NCI-H526 treated with DMSO at 0.1 percent for 48 hours (cell line): ENCODE data around the gene COA7.
"Not testable (repeated sequence)": the region's sequence is repeated elsewhere in the genome, so short reads cannot be mapped to it uniquely, and the experiment has no call there.

Experiments used
- DNase-seq: peaks from one replicate; lab custom pipeline; 2025; lab: John Stamatoyannopoulos, UW

The COA7 gene

DNA sequence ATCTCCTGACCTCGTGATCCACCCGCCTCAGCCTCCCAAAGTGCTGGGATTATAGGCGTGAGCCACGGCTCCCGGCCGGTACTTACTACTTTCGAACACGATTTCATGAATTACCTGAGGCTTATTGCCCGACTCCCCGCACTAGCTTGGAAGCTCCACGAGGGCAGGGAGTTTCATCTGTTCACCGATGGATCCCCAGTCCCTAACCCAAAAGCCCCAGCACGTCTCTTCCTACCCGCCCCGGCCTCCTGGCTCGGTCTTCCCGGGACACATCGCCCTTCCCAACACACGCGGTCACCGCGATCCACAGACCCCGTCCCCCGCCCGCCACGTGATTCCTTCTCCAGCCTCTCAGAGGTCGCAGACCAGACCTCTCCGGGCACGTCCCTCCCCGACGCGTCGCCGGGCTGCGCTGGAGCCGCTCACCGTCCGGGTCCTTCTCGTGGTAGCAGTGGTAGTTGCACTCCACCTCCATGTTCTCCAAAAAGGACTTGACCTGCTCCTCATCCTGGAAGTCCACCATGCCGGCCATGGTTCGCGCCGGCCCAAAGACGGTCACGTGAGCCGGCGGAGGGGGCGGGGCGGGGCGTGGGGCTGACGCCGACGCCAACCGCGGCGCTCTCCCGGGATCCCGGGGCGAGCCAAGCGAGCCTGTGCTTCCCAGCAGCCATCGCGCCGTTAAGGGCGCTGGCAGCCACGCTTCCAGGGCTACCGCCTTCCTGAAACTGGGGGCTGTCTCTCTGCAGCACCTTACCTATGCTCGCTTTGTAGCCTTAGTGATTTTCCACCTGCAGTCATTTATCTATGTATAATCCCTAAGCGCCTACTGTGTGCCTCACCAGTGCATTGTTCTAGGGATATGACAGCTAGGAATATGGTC is at the start of gene COA7:
Gene COA7 (minus strand): TSS at position 553 of the 880 bp plus-strand sequence. CDS start 21 bp downstream, at position 532.
- peak; percentile 82 for DNase-seq

DNA sequence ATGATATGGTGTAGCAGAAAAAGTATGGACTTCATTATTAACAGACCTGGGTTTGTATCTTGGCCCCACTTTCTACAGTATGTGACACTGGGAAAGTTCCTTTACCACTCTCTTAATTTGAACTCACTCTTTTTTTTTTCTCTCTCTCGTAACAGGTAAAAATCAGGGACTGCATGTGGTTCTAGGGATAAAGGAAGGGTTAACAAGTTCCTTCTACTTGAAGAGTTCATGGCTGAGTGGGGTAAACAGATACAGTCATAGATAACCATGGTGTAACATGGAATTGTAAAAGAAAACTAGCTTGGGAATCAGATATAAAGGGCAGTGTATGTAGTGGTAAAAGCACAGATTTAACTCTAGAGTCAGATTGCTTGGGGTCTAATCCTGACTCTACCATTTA is 49.3 kb upstream of the COA7 start:
- DNase-seq = no peak

DNA sequence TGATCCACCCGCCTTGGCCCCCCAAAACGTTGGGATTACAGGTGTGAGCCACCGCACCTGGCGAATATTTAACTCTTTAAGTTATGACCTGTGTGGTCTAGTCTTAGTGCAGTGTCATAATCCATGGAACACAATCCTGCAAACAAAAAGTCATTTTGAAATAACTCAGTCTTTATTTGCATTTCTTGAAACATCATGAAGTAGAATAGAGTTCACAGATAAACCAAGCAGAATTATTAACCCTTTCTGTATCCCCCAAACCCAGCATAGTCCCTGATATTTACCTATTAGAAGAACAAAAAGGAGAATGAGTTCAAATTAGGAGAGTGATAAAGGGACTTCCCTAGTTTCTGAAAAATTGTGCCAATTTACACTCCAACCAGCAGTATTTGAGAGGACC is 48.0 kb upstream of the COA7 start:
- no peak for DNase-seq

DNA sequence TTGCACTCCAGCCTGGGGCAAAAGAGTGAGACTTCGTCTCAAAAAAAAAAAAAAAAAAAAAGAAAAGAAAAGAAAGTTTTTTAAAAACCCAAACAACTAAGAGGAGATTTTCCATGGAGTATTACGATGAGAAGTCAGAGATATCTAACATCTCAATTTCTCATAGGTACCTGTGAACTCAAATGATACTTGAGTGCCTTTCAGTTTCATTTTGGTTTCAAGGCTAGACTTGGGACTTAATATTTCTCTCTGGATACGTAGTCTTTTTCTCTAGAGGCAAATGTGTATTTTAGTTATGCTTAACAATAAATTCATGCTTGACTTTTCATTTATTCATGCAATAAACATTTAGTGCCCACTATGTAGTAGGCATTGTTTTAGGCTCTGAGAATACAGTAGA is 43.1 kb upstream of the COA7 start:
- no peak for DNase-seq

DNA sequence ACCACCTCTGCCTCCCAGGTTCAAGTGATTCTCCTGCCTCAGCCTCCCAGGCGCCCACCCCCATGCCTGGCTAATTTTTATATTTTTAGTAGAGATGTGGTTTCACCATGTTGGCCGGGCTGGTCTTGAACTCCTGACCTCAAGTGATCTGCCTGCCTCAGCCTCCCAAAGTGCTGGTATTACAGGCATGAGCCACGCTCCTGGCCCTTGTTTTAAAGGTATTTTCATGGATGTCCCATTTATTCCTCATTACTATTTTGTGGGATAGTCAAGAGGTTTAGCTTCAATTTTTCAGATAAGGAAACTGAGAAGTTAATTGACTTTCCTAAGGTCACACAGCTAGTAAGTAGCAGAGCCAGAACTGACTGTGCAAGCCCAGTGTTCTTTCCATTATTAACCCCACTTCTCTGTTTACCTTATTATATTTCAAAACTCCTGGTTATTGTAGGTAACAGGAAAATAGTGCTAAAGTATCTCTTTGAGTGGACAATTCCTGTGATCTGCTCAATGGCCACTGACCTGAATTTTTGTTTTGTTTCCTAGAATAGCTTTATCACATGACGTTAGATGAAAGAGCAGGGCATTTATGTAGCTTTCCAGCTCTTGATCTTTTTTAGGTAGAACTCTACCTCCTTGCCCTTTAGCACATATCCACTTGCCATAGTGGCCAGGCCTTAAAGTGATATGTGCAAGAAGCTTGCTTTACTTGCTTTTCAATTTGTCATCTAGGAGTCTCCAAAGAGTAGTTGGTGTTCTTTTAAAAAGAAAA is 41.7 kb upstream of the COA7 start:
- DNase-seq = no peak

DNA sequence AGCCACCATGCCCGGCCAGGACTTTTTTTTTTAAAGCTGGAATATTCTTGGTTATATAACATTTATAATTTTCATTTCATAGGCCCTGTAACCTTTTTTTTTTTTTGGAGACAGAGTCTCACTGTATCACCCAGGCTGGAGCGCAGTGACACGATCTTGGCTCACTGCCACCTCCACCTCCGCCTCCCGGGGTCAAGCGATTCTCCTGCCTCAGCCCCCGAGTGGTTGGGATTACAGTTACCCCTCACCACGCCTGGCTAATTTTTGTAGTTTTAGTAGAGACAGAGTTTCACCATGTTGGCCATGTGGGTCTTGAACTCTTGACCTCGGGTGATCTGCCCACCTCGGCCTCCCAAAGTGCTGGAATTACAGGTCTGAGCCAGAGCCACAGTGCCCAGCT is 40.7 kb upstream of the COA7 start:
- no peak for DNase-seq

DNA sequence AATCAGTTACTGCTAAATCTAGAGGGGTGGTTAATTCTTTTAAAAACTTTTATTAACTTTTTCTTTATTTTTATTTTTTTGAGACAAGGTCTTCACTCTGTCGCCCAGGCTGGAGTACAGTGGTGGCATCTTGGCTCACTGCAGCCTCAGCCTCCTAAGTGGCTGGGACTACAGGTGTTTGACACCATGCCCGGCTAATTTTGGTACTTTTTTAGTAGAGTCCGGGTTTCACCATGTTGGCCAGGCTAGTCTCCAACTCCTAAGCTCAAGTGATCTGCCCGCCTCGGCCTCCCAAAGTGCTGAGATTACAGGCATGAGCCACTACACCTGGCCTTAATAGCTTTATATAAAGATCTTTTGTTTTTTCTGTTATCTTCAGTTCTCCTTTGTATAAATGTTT is 40.0 kb upstream of the COA7 start:
- DNase-seq = no peak

DNA sequence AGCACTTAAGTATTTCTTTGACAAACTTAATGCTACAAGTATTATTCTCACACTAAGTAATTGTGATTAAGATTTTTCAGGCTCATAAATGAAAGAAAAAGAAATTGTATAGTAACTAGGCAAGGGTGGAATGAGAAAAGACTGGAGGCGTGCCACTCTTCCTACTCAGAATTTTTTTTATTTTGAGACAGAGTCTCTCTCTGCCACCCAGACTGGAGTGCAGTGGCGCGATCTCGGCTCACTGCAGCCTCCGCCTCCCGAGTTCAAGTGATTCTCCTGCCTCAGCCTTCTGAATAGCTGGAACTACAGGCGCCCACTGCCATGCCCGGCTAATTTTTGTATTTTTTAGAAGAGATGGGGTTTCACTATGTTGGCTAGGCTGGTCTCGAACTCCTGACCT is 37.2 kb upstream of the COA7 start:
- DNase-seq = not testable (repeated sequence)

DNA sequence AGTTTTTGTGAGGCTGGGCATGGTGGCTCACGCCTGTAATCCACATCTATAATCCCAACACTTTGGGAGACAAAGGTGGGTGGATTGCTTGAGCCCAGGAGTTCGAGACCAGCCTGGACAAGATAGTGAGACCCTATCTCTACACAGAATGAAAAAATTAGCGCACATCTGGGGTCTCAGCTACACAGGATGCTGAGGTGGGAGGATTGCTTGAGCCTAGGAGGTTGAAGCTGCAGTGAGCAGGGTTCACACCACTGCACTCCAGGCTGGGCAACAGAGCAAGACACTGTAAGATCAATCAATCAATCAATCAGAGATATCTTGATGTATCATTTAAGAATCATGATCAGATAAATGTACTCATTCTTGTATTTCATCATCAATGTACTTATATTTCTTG is 35.2 kb upstream of the COA7 start:
- DNase-seq = no peak

DNA sequence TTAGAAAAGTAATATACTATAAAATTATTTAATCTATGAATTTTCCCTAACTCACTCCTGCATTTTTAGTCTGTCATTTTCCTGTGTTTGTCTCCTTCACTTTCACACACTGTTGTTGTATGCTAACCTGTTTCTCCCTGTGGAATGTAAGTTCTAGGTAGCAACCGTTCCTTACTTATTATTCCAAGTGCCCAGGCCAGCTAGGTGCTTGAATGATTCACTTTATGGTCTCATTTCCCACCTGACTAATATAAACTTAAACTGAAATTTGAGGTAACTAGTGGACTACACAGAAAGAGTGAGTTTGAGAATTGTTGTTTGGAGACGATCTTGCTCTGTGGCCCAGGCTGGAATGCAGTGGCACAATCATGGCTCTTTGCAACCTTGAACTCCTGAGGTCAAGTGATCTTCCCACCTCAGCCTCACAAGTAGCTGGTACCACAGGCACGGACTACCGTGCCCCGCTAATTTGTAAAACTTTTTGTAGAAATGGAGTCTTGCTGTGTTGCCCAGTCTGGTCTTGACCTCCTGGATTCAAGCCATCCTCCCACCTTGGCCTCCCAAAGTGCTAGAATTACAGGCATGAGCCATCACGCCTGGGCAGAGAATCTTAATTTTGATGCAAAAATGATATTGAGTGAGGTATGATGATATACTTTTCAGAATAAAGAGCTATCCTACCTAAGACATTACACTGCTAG is 30.0 kb upstream of the COA7 start:
- DNase-seq = no peak

DNA sequence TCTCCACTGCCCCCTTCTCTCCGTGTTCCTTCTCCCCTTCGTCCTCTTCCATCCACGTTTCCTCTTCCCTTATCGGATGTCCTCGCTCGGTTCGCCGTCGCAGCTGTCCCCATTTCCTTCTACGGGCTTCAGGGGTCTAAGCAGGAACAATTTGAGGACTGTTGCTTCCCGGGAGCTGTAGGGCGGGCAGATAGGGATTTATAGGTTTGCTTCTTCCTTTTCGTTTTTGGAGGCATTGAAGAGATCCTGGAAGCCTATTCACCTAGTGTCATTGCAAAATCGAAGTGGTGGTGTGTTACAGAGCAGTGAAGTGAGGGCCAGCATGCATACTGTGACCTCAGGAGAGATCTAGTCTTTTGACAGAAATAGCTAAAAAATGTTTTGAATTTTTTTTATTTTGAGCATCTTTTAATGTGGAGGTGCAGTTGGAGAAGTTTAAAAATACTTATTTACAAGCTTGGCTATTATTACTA is 29.0 kb upstream of the COA7 start:
- no peak for DNase-seq

DNA sequence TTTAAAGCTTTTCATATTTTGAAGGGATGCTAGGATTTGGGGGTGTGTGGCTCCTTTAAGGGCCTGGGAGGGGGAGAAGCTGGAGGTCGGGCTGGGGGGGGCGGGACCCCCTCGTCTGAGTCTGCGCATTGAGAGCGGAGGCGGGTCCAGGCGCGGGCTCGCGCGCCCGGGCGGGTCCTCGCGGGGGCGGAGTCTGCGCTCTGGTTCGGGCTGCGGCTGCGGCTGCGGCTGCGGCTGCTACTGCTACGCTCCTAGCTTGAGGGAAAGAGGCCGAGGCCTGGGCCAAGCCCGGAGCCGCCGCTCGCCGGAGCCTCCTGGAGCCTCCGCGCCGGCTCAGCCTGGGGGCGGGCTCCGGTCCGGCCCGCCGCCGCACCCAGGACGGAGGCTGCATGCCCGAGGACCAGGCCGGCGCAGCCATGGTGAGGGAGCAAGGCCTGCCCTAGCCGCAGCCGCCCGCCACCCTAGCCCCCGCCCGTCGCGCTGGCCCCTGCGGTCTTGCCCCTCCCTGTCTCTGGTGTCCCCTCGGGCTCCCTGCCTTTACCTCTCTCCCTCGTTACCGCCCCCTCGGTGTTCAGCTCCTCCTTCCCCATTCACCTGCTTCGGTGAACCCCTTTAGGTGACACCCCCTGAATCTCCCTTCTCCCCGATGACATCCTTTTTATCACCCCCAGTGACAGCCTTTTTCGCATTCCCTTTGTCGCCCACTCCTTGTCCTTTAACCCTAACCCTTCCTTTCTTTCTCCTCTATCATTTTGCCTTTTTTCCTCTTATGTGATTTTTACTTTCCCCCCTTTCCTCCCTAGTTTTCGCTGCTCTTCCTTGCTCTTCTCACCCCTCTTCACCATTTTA is 28.3 kb upstream of the COA7 start, which contains the start of gene ZYG11B:
Gene ZYG11B (plus strand): TSS at position 189 of the 849 bp plus-strand sequence. CDS start 201 bp downstream, at position 390.
- DNase-seq = peak; percentile 78

DNA sequence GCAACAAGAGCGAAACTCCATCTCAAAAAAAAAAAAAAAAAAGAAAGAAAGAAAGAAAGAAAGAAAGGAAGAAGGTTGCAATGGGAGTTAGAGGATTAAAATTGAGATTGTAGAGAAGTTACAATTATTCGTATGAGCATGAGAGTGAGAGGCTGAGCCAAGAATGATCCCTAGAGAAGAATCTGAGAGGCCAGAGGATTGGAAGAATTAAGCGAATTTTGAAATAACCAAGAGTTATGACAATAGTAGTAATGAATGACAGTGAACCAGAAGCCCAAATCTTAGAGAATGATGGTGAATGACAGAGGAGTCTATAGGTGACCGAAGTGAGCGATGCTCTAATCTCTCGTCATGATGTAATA is 27.7 kb upstream of the COA7 start:
- DNase-seq = no peak

DNA sequence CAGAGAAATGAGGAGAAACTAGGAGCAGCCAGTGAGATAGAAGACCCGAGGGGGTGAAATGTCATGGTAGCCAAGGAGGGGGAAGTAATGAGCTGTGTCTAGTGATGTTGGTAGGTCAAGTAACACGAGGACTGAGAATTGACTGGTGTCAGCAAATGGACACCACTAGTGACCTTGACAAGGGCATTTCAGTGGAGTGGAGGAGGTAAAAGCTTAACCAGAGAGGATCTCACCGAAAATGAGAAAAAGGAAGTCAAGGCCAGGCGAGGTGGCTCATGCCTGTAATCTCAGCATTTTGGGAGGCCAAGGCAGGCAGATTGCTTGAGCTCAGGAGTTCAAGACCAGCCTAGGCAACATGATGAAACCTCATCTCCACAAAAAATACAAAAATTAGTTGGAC is 25.1 kb upstream of the COA7 start:
- DNase-seq = no peak

DNA sequence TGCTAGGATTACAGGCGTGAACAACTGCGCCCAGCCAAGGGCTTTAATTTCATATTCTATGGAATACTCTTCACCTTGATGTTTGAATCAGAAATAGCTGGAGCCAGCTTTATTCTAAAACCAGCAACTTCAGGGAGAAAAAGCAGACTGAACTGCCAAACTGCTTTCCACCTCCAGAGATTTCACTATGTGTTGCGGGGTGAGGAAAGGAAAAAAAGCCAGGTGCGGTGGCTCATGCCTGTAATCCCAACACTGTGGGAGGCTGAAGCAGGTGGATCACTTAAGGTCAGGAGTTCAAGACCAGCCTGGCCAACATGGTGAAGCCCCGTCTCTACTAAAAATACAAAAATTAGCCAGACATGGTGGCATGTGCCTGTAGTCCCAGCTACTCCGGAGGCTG is 17.1 kb upstream of the COA7 start:
- not testable (repeated sequence) for DNase-seq

DNA sequence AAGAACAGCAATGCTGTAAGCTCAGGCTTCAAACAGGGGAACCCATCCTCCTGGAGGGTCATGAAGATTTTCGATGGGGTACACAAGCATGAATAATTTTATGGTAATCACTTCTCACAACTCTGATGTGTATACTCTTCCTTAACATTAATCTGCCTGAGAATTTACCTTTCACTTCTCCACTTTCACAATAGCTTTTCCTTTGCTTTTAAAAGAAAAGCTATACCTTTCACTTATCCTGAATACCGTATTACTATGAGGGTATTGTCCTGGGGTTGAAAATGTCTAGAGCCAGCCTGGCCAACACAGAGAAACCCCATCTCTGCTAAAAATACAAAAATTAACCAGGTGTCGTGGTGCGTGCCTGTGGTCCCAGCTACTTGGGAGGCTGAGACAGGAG is 15.4 kb upstream of the COA7 start:
- no peak for DNase-seq

DNA sequence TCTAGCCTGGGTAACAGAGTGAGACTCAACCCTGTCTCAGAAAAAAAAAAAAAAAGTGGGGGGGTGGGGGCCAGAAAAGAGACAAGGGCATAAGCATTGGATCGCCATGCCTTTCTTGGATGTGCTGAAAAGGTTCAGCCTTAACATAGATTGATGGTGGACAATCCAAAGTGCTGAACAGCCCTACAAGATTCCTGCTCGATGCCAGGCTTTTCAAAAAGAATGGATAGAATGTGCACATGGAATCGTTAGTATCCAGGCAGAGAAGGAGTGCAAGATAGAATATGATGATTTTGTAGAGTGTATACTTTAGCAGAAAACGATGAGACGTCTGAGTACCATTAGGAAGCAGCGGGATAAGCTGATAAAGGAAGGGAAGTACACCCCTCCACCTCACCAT is 10.9 kb upstream of the COA7 start:
- no peak for DNase-seq

DNA sequence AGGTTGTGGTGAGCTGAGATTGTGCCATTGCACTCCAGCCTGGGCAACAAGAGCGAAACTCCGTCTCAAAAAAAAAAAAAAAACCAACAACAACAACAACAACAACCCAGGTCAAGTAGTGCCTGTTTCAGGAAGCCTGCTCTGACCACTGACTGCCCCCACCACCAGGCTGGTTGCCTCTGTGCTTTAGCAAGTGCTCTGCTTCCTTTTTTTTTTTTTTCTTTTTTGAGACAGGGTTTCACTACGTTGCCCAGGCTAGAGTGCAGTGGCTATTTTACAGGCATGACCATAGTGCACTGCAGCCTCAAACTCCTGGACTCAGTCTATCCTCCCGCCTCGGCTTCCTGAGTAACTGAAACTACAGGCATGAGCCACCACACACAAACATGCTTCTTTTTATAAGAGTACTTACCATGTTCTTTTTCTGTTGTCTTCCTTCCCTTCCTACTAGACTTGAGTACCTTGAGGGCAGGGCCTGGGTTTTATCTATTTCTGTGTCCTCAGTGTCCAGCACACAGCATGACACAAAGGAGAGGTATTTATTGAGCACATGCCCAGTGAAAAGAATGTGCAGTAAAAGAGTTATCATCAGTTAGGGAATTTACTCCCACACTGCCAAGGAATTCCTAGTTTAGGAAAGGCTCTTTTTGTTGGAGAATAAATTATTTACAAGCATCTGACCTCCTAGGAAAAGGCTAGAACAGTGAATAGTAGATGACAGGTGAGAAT is 9.9 kb upstream of the COA7 start:
- DNase-seq = no peak

DNA sequence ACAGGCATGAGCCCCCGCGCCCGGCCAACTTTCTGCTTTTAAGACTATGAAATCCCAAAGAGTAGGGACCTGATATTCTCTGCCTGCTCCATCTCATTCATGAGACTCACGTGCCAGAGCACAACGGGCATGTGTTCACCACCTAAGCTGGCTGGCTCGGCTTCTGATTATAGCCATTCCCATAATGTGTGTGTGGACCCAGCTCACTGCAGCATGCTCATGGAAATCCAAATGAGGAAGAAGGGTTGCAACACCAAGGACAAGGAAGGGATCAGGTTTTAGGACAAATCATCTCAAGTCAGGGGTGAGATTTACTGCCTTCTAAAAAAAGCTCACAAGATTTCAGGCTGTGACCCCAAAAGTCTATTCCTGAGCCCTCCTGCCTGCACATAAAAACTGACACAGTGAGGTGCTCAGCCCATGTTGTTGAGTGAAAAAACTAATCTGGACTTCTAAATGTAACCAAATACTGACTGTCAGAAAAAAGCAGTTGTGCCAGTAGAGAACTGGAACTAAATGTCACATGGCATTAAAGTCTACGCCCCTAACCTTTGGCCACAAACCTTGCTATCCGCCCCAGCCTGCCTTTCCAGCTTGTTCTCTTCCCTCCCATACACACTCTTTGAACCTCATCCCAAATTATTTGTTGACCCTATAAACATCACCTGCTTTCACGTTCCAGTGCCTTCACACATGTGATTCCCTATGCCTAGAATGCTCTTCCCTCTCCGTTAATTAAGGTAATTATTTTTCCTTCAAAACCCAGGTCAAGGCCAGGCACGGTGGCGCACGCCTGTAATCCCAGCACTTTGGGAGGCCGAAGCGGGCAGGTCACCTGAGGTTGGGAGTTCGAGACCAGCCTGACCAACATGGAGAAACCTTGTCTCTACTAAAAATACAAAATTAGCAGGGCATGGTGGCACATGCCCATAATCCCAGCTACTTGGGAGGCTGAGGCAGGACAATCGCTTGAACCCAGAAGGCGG is 9.1 kb upstream of the COA7 start:
- DNase-seq = no peak
